ENCODE data around the gene RHBDF2. TPM values are rescaled to one million over a fixed set of nuclear protein-coding genes. Genes with fewer than 3 reads are reported as not detected.
A peak's percentile ranks its signal among the peaks of the same experiment; 100 is the strongest.
"Not testable (repeated sequence)": the region's sequence is repeated elsewhere in the genome, so short reads cannot be mapped to it uniquely, and the experiment has no call there.

The RHBDF2 gene
- total and polyA plus RNA-seq, 8 donors = 4.6 to 175 (median 21.0) TPM

GRCh38 chr17:76537288-76537577 is 36.0 kb upstream of the RHBDF2 start:
- WGBS, 5 donors = 0 to 10% (median 6%) methylated on average over 2 to 26 of the region's 26 CpGs
- Histone ChIP-seq H3K27me3 (peaks cover 5 to 57% (median 24%) of the 10 kb centered on the region in 3 donors), H3K4me3 (peak overlapping the region; percentile 40 to 47 (median 45)), H3K9me3 (no peaks in the 10 kb centered on the region), H3K4me1 (peaks cover 20 to 52% (median 39%) of the 10 kb centered on the region in 4 donors), H3K27ac (peak overlapping the region; percentile 44 to 83 (median 70)), H3K36me3 (no peaks in the 10 kb centered on the region)
- DNase-seq = peak in 1 of 2 donors; percentile 52
- intact Hi-C loops (cut with DNase I; ENCODE audit: low total_unique reads) = no loop called here
- TF ChIP-seq POLR2AphosphoS5 (IDR thresholded peaks at IDR 0.05) = no peak
- no peak for TF ChIP-seq EP300 (IDR thresholded peaks at IDR 0.05)
- TF ChIP-seq POLR2A (IDR thresholded peaks at IDR 0.05) = no peak
- no peak for TF ChIP-seq CTCF (IDR thresholded peaks at IDR 0.05)

- WGBS, 5 donors = 50 to 75% (median 55%) methylated on average over 11 to 25 of the region's 25 CpGs
- intact Hi-C loops (cut with DNase I; ENCODE audit: low total_unique reads) = no loop called here
- no peaks in the 10 kb centered on the region for H3K36me3 ChIP-seq
- no peak for DNase-seq
- H3K4me1 ChIP-seq = peaks cover 20 to 52% (median 39%) of the 10 kb centered on the region in 4 donors
- TF ChIP-seq POLR2AphosphoS5 (IDR thresholded peaks at IDR 0.05) = no peak
- no peak for TF ChIP-seq CTCF (IDR thresholded peaks at IDR 0.05)
- no peak for TF ChIP-seq EP300 (IDR thresholded peaks at IDR 0.05)
- TF ChIP-seq POLR2A (IDR thresholded peaks at IDR 0.05) = no peak
- no peaks in the 10 kb centered on the region for H3K9me3 ChIP-seq
- peak overlapping the region; percentile 40 to 47 (median 45) for H3K4me3 ChIP-seq
- peaks cover 5 to 52% (median 24%) of the 10 kb centered on the region in 3 donors for H3K27me3 ChIP-seq
- H3K27ac ChIP-seq = peak overlapping the region; percentile 44 to 83 (median 70)
Observed at GRCh38 chr17:76536511-76537287, 35.5 kb upstream of the RHBDF2 start.

- H3K27ac ChIP-seq = peak overlapping the region in 4 of 5 donors; percentile 63 to 83 (median 72)
- WGBS, 5 donors = 74 to 86% (median 85%) methylated on average over 19 of the region's 19 CpGs
- TF ChIP-seq POLR2A (IDR thresholded peaks at IDR 0.05) = no peak
- TF ChIP-seq EP300 (IDR thresholded peaks at IDR 0.05) = no peak
- TF ChIP-seq POLR2AphosphoS5 (IDR thresholded peaks at IDR 0.05) = no peak
- no peak for TF ChIP-seq CTCF (IDR thresholded peaks at IDR 0.05)
- peaks cover 24 to 53% (median 40%) of the 10 kb centered on the region in 4 donors for H3K4me1 ChIP-seq
- intact Hi-C loops (cut with DNase I; ENCODE audit: low total_unique reads) = no loop called here
- peaks cover 5 to 52% (median 24%) of the 10 kb centered on the region in 3 donors for H3K27me3 ChIP-seq
- no peaks in the 10 kb centered on the region for H3K36me3 ChIP-seq
- H3K9me3 ChIP-seq = no peaks in the 10 kb centered on the region
- H3K4me3 ChIP-seq = peak overlapping the region; percentile 7 to 46 (median 28)
- no peak for DNase-seq
Observed at GRCh38 chr17:76535788-76536510, 34.7 kb upstream of the RHBDF2 start.

GRCh38 chr17:76534831-76535732 is 33.9 kb upstream of the RHBDF2 start:
- intact Hi-C loops (cut with DNase I; ENCODE audit: low total_unique reads) = no loop called here
- no peak for DNase-seq
- WGBS, 5 donors = 70 to 81% (median 77%) methylated on average over 6 to 7 of the region's 7 CpGs
- TF ChIP-seq POLR2AphosphoS5 (IDR thresholded peaks at IDR 0.05) (no peak), CTCF (IDR thresholded peaks at IDR 0.05) (no peak), EP300 (IDR thresholded peaks at IDR 0.05) (no peak), POLR2A (IDR thresholded peaks at IDR 0.05) (no peak)
- Histone ChIP-seq H3K4me1 (peaks cover 26 to 53% (median 40%) of the 10 kb centered on the region in 4 donors), H3K27ac (peak overlapping the region in 3 of 5 donors; percentile 70 to 83 (median 74)), H3K36me3 (no peaks in the 10 kb centered on the region), H3K4me3 (peak overlapping the region in 3 of 4 donors; percentile 16 to 46 (median 40)), H3K9me3 (no peaks in the 10 kb centered on the region), H3K27me3 (peaks cover 5 to 51% (median 24%) of the 10 kb centered on the region in 3 donors)

- peaks cover 38 to 64% (median 47%) of the 10 kb centered on the region in 4 donors for H3K4me1 ChIP-seq
- H3K27me3 ChIP-seq = peaks cover 5 to 38% (median 20%) of the 10 kb centered on the region in 3 donors
- H3K27ac ChIP-seq; H3K36me3 ChIP-seq; DNase-seq; H3K9me3 ChIP-seq; H3K4me3 ChIP-seq; intact Hi-C loops (cut with DNase I; ENCODE audit: low total_unique reads): not testable (repeated sequence)
- WGBS, 5 donors = 92 to 95% (median 95%) methylated on average over 9 of the region's 9 CpGs
Observed at GRCh38 chr17:76533640-76534359, 32.6 kb upstream of the RHBDF2 start.

Data from stomach (tissue), 9 donors.